ENCODE results near the gene BANP.
"Not testable (repeated sequence)": the region's sequence is repeated elsewhere in the genome, so short reads cannot be mapped to it uniquely, and the experiment has no call there.

The BANP gene

GRCh38 chr16:88113545-88114045 is 162.4 kb downstream of the BANP start:
- no peak for DNase-seq (ENCODE audit: low read depth)
- TF ChIP-seq, protein P1, sequence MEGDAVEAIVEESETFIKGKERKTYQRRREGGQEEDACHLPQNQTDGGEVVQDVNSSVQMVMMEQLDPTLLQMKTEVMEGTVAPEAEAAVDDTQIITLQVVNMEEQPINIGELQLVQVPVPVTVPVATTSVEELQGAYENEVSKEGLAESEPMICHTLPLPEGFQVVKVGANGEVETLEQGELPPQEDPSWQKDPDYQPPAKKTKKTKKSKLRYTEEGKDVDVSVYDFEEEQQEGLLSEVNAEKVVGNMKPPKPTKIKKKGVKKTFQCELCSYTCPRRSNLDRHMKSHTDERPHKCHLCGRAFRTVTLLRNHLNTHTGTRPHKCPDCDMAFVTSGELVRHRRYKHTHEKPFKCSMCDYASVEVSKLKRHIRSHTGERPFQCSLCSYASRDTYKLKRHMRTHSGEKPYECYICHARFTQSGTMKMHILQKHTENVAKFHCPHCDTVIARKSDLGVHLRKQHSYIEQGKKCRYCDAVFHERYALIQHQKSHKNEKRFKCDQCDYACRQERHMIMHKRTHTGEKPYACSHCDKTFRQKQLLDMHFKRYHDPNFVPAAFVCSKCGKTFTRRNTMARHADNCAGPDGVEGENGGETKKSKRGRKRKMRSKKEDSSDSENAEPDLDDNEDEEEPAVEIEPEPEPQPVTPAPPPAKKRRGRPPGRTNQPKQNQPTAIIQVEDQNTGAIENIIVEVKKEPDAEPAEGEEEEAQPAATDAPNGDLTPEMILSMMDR (IDR thresholded peaks at IDR 0.05; ENCODE audit: control insufficient read depth, insufficient read depth, low read depth, low read length, missing control alignments): no peak
- H3K4me3 ChIP-seq (ENCODE audit: control insufficient read depth, low read depth, low read length): no peak overlapping the region

DNA sequence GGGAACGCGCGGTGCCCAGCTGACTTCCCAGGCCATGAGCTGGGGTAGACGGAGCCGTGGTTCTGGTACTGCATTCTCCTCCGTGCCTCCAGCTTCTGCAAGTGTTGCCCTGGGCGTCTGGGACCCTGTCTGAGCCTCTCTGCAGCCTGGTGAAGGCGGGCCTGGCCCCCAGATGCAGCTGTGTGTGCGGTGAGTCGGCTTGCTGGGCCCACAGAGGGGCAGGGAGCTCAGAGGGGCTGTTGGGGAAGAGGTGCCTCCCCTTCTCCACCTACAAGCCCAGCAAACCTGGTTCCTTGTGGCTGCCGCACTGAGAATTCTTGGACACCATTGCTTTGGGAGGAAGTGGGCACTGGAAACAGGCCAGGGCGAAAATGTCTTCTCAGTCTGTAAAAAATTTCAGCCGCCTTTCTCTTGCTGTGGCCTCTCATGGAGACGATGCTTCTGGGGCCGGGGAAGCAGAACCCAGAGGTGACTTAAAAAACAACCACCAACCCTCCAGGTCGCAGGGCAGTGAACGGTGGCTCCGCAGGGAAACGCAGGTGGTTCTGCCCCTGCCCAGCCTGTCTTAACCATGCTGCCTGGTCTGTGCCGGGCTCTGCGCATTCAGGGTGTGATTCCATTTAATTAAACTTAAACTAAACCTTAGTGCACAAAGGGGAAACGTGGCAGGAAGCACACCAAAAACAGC is 163.5 kb downstream of the BANP start:
- DNase-seq (ENCODE audit: low read depth); H3K4me3 ChIP-seq (ENCODE audit: control insufficient read depth, low read depth, low read length): not testable (repeated sequence)

DNA sequence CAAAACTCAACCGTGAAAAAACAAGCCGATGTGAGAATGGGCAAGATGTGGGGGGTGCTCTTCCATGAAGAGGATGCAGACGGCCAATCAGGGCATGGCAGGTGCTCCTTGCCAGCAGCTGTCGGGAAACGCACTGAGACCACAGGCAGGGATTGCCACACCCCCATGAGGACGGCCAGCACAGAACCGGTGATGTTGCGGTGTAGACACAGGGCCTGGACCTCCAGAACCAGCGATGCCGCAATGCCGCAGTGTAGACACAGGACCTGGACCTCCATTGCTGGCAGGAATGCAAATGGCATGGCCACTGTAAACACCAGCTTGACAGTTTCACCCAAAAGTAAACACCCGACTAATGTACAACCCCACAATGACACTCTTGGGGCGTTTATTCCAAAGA is 164.9 kb downstream of the BANP start:
- TF ChIP-seq, protein P1 (IDR thresholded peaks at IDR 0.05; ENCODE audit: control insufficient read depth, insufficient read depth, low read depth, low read length, missing control alignments): no peak
- H3K4me3 ChIP-seq (ENCODE audit: control insufficient read depth, low read depth, low read length): no peak overlapping the region
- DNase-seq (ENCODE audit: low read depth): no peak

DNA sequence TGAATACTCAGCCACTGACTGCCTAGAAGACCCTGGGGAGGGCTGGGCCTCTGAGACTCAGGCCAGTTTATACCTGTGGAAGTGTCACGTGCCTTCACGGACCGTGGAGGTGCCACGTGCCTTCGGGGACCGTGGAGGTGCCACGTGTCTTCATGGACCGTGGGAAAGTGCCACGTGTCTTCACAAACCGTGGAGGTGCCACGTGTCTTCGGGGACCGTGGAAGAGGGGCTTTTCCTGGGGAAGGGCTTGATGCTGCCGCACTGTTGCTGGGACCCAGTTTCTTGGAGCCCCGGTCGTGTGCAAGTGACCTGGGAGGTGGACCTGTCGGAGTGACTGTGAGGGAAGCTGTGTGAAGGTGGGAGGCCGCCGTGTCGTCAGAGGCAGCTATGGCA is 166.2 kb downstream of the BANP start:
- no peak for DNase-seq (ENCODE audit: low read depth)
- TF ChIP-seq, protein P1 (IDR thresholded peaks at IDR 0.05; ENCODE audit: control insufficient read depth, insufficient read depth, low read depth, low read length, missing control alignments): no peak
- no peak overlapping the region for H3K4me3 ChIP-seq (ENCODE audit: control insufficient read depth, low read depth, low read length)

DNA sequence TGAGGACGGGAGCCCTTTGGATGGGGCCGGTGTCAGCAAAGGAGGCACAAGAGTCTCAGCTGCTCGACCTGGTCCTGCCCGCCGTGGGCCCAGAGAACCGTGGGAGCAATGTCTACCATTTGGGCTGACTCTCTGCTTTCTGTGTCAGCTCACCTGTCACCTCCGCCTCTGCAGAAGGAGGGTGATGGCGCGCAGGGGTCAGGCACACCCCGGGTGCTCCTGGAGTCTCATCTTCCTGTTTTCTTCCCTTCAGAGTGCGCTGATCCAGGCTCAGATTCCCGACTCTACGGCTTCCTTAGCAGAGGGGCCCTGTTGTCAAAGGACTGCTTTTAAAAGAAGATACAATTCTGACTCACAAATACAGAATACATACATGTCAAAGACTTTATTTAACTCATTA is 167.1 kb downstream of the BANP start:
- H3K4me3 ChIP-seq (ENCODE audit: control insufficient read depth, low read depth, low read length): no peak overlapping the region
- DNase-seq (ENCODE audit: low read depth): no peak
- TF ChIP-seq, protein P1 (IDR thresholded peaks at IDR 0.05; ENCODE audit: control insufficient read depth, insufficient read depth, low read depth, low read length, missing control alignments): no peak

DNA sequence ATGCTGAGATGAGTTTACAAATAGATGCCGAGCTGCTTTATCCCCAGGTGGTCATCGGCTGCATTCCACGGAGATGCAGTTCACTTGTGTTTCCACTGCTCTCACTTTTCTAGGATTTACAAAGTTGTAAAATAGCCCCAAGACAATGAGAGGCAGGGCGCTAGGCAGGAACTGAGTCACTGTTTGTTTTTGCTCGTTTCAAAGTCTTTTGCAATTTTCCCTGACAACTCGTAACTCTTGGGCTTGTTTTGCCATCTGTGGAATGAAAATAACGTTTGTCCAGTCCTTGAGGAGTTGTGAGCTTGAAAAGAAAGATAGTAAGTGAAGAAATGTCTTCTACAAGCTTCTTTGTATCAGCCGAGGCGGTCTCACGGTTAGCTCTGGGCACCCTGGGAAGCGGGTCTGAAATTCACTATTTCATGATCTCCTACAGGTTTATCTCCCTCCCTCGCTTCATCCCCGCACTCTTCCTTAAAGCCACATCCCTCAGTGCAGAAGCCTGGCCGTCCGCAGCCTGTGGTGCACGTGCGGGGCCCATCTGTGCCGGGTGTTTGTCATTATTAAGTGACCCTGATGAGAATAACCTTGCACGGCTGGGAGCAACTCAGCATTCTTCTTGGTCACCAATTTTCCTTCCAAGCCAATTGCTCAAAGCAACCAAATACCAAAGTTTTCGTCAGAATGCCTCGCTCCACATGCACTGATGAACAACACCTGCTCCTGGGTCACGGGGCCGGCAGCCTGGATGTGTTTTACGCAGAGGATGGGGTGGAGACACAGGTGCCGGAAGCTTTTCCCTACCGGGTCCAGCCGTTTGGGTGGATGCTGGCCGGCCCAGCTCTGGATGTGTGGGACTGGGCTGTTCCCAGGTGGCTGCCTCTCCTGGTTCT is 167.9 kb downstream of the BANP start:
- H3K4me3 ChIP-seq (ENCODE audit: control insufficient read depth, low read depth, low read length): not testable (repeated sequence)
- DNase-seq (ENCODE audit: low read depth): peak; percentile 87
- TF ChIP-seq, protein P1 (IDR thresholded peaks at IDR 0.05; ENCODE audit: control insufficient read depth, insufficient read depth, low read depth, low read length, missing control alignments): peak; percentile 12

DNA sequence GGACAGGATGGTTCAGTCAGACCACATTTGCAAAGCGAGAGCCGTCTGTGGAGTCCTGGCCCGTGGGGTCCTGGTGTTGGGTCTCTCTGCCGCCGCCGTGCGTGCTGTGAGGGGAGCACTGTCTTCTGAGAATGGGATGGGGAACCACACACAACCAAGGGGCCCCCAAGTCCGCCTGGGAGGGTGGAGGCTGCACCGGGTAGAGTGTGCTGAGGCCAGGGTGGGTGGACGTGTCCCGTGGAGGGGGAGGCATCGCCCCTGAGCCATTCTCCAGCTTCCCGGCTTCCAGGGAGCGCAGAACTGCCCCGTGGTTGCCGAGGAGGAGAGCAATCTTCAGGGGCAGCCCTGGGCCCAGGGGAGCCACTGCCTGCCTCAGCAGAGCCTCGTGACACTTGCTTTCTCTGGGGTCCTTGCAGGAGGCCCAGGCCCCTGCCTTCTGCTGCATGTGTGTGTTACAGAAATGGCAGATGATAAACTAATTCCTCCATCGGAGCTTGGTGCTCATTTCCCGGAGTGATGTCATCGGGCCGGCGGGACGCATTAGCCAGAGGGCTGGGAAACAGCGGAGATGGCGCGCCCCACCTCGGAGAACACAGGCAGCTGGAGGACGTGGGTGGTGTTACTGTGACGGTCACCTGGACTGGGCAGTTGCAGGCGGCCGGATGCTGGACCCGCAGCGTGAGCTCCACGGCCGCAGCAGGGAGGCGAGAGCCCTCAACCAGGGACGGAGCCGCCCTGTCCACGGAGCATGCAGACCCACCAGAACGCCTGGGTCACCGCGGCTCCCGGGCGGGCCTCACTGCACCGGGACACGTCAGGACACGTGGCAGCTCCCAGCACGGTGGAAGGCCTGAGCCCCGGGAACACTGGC is 168.9 kb downstream of the BANP start:
- not testable (repeated sequence) for H3K4me3 ChIP-seq (ENCODE audit: control insufficient read depth, low read depth, low read length); DNase-seq (ENCODE audit: low read depth)
